Measurements from ENCODE around the gene MFSD6L. TPM values are rescaled to one million over a fixed set of nuclear protein-coding genes. Genes with fewer than 3 reads are reported as not detected.

Gene MFSD6L
- total RNA-seq, 8 experiments from 2014 or later: 0.08 to 0.14 (median 0.09) TPM; not detected in 5

- Histone ChIP-seq H3K4me1 (replicated peaks in 1 of 2) (no peaks in the 10 kb centered on the region), H3K27ac (no peak overlapping the region), H3K4me3 (no peak overlapping the region)
- no peak for ATAC-seq (replicated peaks in 6 of 8)
- in situ Hi-C loops (cut with MboI; ENCODE audit: low pct_unique_long_range_greater_than_20kb in 2 of 9, low sequenced_read_pairs in 9 of 9, unreplicated experiment in 9 of 9): no loop called here
- WGBS, 10 experiments: 79 to 100% (median 88%) methylated on average over 1 to 6 of the region's 14 CpGs; no CpG with 5 or more reads in 6 of the 10 experiments
These were observed 35.9 kb upstream of the MFSD6L start for GRCh38 chr17:8835106-8835505.

GRCh38 chr17:8832711-8833352 is 33.7 kb upstream of the MFSD6L start:
- Histone ChIP-seq H3K4me1 (replicated peaks in 1 of 2) (no peaks in the 10 kb centered on the region), H3K4me3 (no peak overlapping the region), H3K27ac (no peak overlapping the region)
- in situ Hi-C loops (cut with MboI; ENCODE audit: low pct_unique_long_range_greater_than_20kb in 2 of 9, low sequenced_read_pairs in 9 of 9, unreplicated experiment in 9 of 9): no loop called here
- 53 to 100% (median 92%) methylated on average over 1 to 11 of the region's 33 CpGs; no CpG with 5 or more reads in 5 of the 10 experiments for WGBS, 10 experiments
- ATAC-seq (replicated peaks in 6 of 8): peak in 2 of 8 experiments; percentile 25 to 26

- Histone ChIP-seq H3K4me3 (no peak overlapping the region), H3K27ac (no peak overlapping the region), H3K4me1 (replicated peaks in 1 of 2) (no peaks in the 10 kb centered on the region)
- no peak for ATAC-seq (replicated peaks in 6 of 8)
- WGBS, 10 experiments: 33 to 100% (median 100%) methylated on average over 1 to 4 of the region's 7 CpGs; no CpG with 5 or more reads in 2 of the 10 experiments
- in situ Hi-C loops (cut with MboI; ENCODE audit: low pct_unique_long_range_greater_than_20kb in 2 of 9, low sequenced_read_pairs in 9 of 9, unreplicated experiment in 9 of 9): no loop called here
These were observed 32.2 kb upstream of the MFSD6L start for GRCh38 chr17:8831234-8831849.

- in situ Hi-C loops (cut with MboI; ENCODE audit: low pct_unique_long_range_greater_than_20kb in 2 of 9, low sequenced_read_pairs in 9 of 9, unreplicated experiment in 9 of 9): no loop called here
These were observed 31.0 kb upstream of the MFSD6L start for GRCh38 chr17:8830141-8830540.

GRCh38 chr17:8829036-8829941 is 30.1 kb upstream of the MFSD6L start:
- in situ Hi-C loops (cut with MboI; ENCODE audit: low pct_unique_long_range_greater_than_20kb in 2 of 9, low sequenced_read_pairs in 9 of 9, unreplicated experiment in 9 of 9): no loop called here
- no peak overlapping the region for H3K4me3 ChIP-seq
- no peaks in the 10 kb centered on the region for H3K4me1 ChIP-seq (replicated peaks in 1 of 2)
- ATAC-seq (replicated peaks in 6 of 8): no peak
- 40 to 89% (median 67%) methylated on average over 1 to 6 of the region's 16 CpGs; no CpG with 5 or more reads in 4 of the 10 experiments for WGBS, 10 experiments
- H3K27ac ChIP-seq: no peak overlapping the region

More at GRCh38 chr17:8830141-8830540, 31.0 kb upstream of the MFSD6L start:
- Histone ChIP-seq H3K27ac (no peak overlapping the region), H3K4me1 (replicated peaks in 1 of 2) (no peaks in the 10 kb centered on the region), H3K4me3 (no peak overlapping the region)
- WGBS, 10 experiments: 0 to 93% (median 68%) methylated on average over 1 to 5 of the region's 10 CpGs; no CpG with 5 or more reads in 3 of the 10 experiments
- no peak for ATAC-seq (replicated peaks in 6 of 8)

- no peaks in the 10 kb centered on the region for H3K4me1 ChIP-seq (replicated peaks in 1 of 2)
- H3K4me3 ChIP-seq: no peak overlapping the region
- H3K27ac ChIP-seq: no peak overlapping the region
- WGBS, 10 experiments: no CpG with 5 or more reads among the region's 20 CpGs
- in situ Hi-C loops (cut with MboI; ENCODE audit: low pct_unique_long_range_greater_than_20kb in 2 of 9, low sequenced_read_pairs in 9 of 9, unreplicated experiment in 9 of 9): no loop called here
- ATAC-seq (replicated peaks in 6 of 8): no peak
These were observed 29.3 kb upstream of the MFSD6L start for GRCh38 chr17:8828517-8828875.

GRCh38 chr17:8826808-8827435 is 27.8 kb upstream of the MFSD6L start:
- 40 to 90% (median 69%) methylated on average over 2 to 14 of the region's 19 CpGs; no CpG with 5 or more reads in 3 of the 10 experiments for WGBS, 10 experiments
- no peak overlapping the region for H3K4me3 ChIP-seq
- peak in 1 of 8 experiments; percentile 35 for ATAC-seq (replicated peaks in 6 of 8)
- H3K4me1 ChIP-seq (replicated peaks in 1 of 2): no peaks in the 10 kb centered on the region
- H3K27ac ChIP-seq: no peak overlapping the region
- in situ Hi-C loops (cut with MboI; ENCODE audit: low pct_unique_long_range_greater_than_20kb in 2 of 9, low sequenced_read_pairs in 9 of 9, unreplicated experiment in 9 of 9): no loop called here

GRCh38 chr17:8825802-8826201 is 26.6 kb upstream of the MFSD6L start:
- in situ Hi-C loops (cut with MboI; ENCODE audit: low pct_unique_long_range_greater_than_20kb in 2 of 9, low sequenced_read_pairs in 9 of 9, unreplicated experiment in 9 of 9): no loop called here
- Histone ChIP-seq H3K4me3 (no peak overlapping the region), H3K4me1 (replicated peaks in 1 of 2) (no peaks in the 10 kb centered on the region), H3K27ac (no peak overlapping the region)
- no peak for ATAC-seq (replicated peaks in 6 of 8)
- WGBS, 10 experiments: 0 to 82% (median 80%) methylated on average over 1 to 2 of the region's 2 CpGs; no CpG with 5 or more reads in 2 of the 10 experiments

GRCh38 chr17:8823279-8823678 is 24.1 kb upstream of the MFSD6L start:
- ATAC-seq (replicated peaks in 6 of 8): no peak
- in situ Hi-C loops (cut with MboI; ENCODE audit: low pct_unique_long_range_greater_than_20kb in 2 of 9, low sequenced_read_pairs in 9 of 9, unreplicated experiment in 9 of 9): no loop called here
- 60 to 89% (median 83%) methylated on average over 1 to 3 of the region's 5 CpGs; no CpG with 5 or more reads in 5 of the 10 experiments for WGBS, 10 experiments
- no peak overlapping the region for H3K4me3 ChIP-seq
- H3K4me1 ChIP-seq (replicated peaks in 1 of 2): no peaks in the 10 kb centered on the region
- H3K27ac ChIP-seq: no peak overlapping the region

- 27 to 83% (median 60%) methylated on average over 1 of the region's 5 CpGs; no CpG with 5 or more reads in 5 of the 10 experiments for WGBS, 10 experiments
- in situ Hi-C loops (cut with MboI; ENCODE audit: low pct_unique_long_range_greater_than_20kb in 2 of 9, low sequenced_read_pairs in 9 of 9, unreplicated experiment in 9 of 9): no loop called here
- Histone ChIP-seq H3K4me3 (no peak overlapping the region), H3K4me1 (replicated peaks in 1 of 2) (no peaks in the 10 kb centered on the region), H3K27ac (no peak overlapping the region)
- no peak for ATAC-seq (replicated peaks in 6 of 8)
These were observed 23.4 kb upstream of the MFSD6L start for GRCh38 chr17:8822401-8823035.

- Histone ChIP-seq H3K27ac (no peak overlapping the region), H3K4me3 (no peak overlapping the region), H3K4me1 (replicated peaks in 1 of 2) (no peaks in the 10 kb centered on the region)
- in situ Hi-C loops (cut with MboI; ENCODE audit: low pct_unique_long_range_greater_than_20kb in 2 of 9, low sequenced_read_pairs in 9 of 9, unreplicated experiment in 9 of 9): no loop called here
- 29 to 91% (median 79%) methylated on average over 1 to 9 of the region's 10 CpGs; no CpG with 5 or more reads in 2 of the 10 experiments for WGBS, 10 experiments
- ATAC-seq (replicated peaks in 6 of 8): no peak
These were observed 22.4 kb upstream of the MFSD6L start for GRCh38 chr17:8821446-8822105.

All from motor neuron (in vitro differentiated cells).